GM21390 (cell line): ENCODE results near the gene FBXO10.
"Not testable (repeated sequence)": the region's sequence is repeated elsewhere in the genome, so short reads cannot be mapped to it uniquely, and the experiment has no call there.

Source experiments
- ATAC-seq: cut with Tn5 transposase; IDR thresholded peaks from one replicate; pipeline ENCODE4 v1.9.1; 2021; ENCODE audit not compliant: unreplicated experiment

Gene FBXO10

GRCh38 chr9:37575921-37576721 is at the start of gene FBXO10:
Gene FBXO10 (minus strand): TSS chr9:37576380. CDS start chr9:37541768, 34,612 bp downstream.
- ATAC-seq = peak; percentile 85

GRCh38 chr9:37625758-37626147 is 49.6 kb upstream of the FBXO10 start:
- no peak for ATAC-seq

GRCh38 chr9:37625036-37625757 is 49.0 kb upstream of the FBXO10 start:
- no peak for ATAC-seq

GRCh38 chr9:37624073-37624472 is 47.9 kb upstream of the FBXO10 start:
- ATAC-seq = no peak

GRCh38 chr9:37623267-37623666 is 47.1 kb upstream of the FBXO10 start:
- ATAC-seq = no peak

GRCh38 chr9:37622462-37622861 is 46.3 kb upstream of the FBXO10 start:
- no peak for ATAC-seq

GRCh38 chr9:37621273-37622121 is 45.3 kb upstream of the FBXO10 start:
- no peak for ATAC-seq

GRCh38 chr9:37620396-37620795 is 44.2 kb upstream of the FBXO10 start:
- ATAC-seq = no peak

GRCh38 chr9:37619806-37620205 is 43.6 kb upstream of the FBXO10 start:
- no peak for ATAC-seq

- ATAC-seq = no peak
Measured at GRCh38 chr9:37618817-37619216, 42.6 kb upstream of the FBXO10 start.

GRCh38 chr9:37617832-37618231 is 41.7 kb upstream of the FBXO10 start:
- no peak for ATAC-seq

GRCh38 chr9:37617161-37617560 is 41.0 kb upstream of the FBXO10 start:
- no peak for ATAC-seq

- no peak for ATAC-seq
Measured at GRCh38 chr9:37611961-37612360, 35.8 kb upstream of the FBXO10 start.

GRCh38 chr9:37611014-37611413 is 34.8 kb upstream of the FBXO10 start:
- no peak for ATAC-seq

- ATAC-seq = no peak
Measured at GRCh38 chr9:37609735-37610397, 33.7 kb upstream of the FBXO10 start.

GRCh38 chr9:37608250-37608649 is 32.1 kb upstream of the FBXO10 start:
- no peak for ATAC-seq

- ATAC-seq = no peak
Measured at GRCh38 chr9:37604296-37604695, 28.1 kb upstream of the FBXO10 start.

GRCh38 chr9:37602817-37603216 is 26.6 kb upstream of the FBXO10 start:
- ATAC-seq = no peak

- ATAC-seq = not testable (repeated sequence)
Measured at GRCh38 chr9:37602061-37602460, 25.9 kb upstream of the FBXO10 start.

- no peak for ATAC-seq
Measured at GRCh38 chr9:37596504-37596903, 20.3 kb upstream of the FBXO10 start.

GRCh38 chr9:37593883-37594448 is 17.8 kb upstream of the FBXO10 start:
- no peak for ATAC-seq
